RWPE2 (cell line): ENCODE results near the gene REXO2.

ENCODE experiments used
- ATAC-seq: fragments of 200-7000 bp; cut with Tn5 transposase; 3 replicates; pipeline ENCODE4 v1.9.1; 2021; ENCODE audit warnings: low read depth
- DNase-seq: peaks from one replicate; pipeline ENCODE4 v3.0.0-alpha.2; 2020; ENCODE audit warnings: low spot score
- H3K27ac ChIP-seq: fragments of 450-650 bp; 2 replicates; pipeline ENCODE4 v1.5.1; 2017; ENCODE audit warnings: mild to moderate bottlenecking; ENCODE audit not compliant: poor library complexity, severe bottlenecking
- H3K27me3 ChIP-seq: fragments of 250-450 bp; sonication (Bioruptor Pico); 2 replicates; pipeline ENCODE4 v1.5.1; 2021; ENCODE audit warnings: mild to moderate bottlenecking, moderate library complexity; ENCODE audit not compliant: insufficient read depth, poor library complexity, severe bottlenecking
- H3K36me3 ChIP-seq: fragments of 250-450 bp; sonication (Bioruptor Pico); 2 replicates; pipeline ENCODE4 v1.5.1; 2020; ENCODE audit warnings: low read depth, mild to moderate bottlenecking, moderate library complexity
- H3K4me1 ChIP-seq: fragments of 250-450 bp; sonication (Bioruptor Pico); 2 replicates; pipeline ENCODE4 v1.5.1; 2021; ENCODE audit warnings: mild to moderate bottlenecking, moderate library complexity; ENCODE audit not compliant: insufficient read depth, poor library complexity, severe bottlenecking
- H3K4me3 ChIP-seq: fragments of 250-450 bp; sonication (Bioruptor Pico); 2 replicates; pipeline ENCODE4 v1.5.1; 2021; ENCODE audit warnings: mild to moderate bottlenecking, moderate library complexity; ENCODE audit not compliant: severe bottlenecking
- H3K9me3 ChIP-seq: fragments of 250-450 bp; sonication (Bioruptor Pico); 2 replicates; pipeline ENCODE4 v1.5.1; 2021; ENCODE audit warnings: mild to moderate bottlenecking, moderate library complexity; ENCODE audit not compliant: severe bottlenecking
- TF ChIP-seq, protein P1 (sequence below): fragments of 450-650 bp; IDR thresholded peaks from one replicate; pipeline ENCODE4 v1.5.1; 2017; ENCODE audit warnings: mild to moderate bottlenecking, moderate library complexity; ENCODE audit not compliant: poor library complexity, severe bottlenecking

The REXO2 gene

DNA sequence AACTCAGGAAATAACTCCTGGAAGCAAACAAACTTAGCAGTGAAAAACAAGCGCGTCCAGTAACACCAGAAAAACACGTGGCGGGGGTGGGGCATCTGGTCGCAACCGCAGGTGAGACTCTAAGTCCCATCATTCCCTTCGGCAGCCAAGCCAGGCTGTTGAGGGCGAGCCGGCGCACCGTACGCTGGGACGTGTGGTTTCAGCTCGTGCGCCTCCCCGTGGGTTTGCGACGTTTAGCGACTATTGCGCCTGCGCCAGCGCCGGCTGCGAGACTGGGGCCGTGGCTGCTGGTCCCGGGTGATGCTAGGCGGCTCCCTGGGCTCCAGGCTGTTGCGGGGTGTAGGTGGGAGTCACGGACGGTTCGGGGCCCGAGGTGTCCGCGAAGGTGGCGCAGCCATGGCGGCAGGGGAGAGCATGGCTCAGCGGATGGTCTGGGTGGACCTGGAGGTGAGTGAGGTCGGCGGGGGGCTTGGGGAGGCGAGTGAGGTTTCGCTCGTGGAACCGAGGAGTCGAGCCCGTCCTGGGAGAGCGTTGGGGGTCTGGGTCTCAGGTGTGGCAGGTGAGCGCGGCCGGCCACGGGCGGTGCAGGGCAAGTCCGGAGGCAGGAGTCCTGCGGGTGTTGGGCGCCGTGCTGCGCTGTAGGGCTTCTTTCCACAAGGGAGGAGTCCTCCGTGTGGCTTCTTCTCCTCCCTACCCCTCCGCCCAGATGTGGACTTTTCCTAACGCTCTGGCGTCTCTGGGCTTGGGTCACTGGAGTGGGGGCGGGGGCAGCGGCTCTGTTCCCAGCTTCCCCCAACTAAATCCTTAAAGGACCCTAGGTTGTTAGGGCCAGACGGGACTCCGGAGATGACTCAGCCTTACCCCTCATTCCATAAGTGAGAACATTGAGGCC is at the start of gene REXO2:
TSS of gene REXO2 (plus strand) at position 239 of the 892 bp plus-strand sequence. CDS start at position 301, 62 bp downstream.
- peak; percentile 92 for ATAC-seq
- Histone ChIP-seq H3K27ac (peak within 1 kb of the TSS; percentile 52), H3K36me3 (peaks cover 35% of the 10 kb centered on the region), H3K4me3 (peak within 1 kb of the TSS; percentile 86), H3K9me3 (no peaks in the 10 kb centered on the region), H3K27me3 (no peaks in the 10 kb centered on the region), H3K4me1 (peaks cover 16% of the 10 kb centered on the region)
- DNase-seq, result peak; percentile 95
- TF ChIP-seq, protein P1, sequence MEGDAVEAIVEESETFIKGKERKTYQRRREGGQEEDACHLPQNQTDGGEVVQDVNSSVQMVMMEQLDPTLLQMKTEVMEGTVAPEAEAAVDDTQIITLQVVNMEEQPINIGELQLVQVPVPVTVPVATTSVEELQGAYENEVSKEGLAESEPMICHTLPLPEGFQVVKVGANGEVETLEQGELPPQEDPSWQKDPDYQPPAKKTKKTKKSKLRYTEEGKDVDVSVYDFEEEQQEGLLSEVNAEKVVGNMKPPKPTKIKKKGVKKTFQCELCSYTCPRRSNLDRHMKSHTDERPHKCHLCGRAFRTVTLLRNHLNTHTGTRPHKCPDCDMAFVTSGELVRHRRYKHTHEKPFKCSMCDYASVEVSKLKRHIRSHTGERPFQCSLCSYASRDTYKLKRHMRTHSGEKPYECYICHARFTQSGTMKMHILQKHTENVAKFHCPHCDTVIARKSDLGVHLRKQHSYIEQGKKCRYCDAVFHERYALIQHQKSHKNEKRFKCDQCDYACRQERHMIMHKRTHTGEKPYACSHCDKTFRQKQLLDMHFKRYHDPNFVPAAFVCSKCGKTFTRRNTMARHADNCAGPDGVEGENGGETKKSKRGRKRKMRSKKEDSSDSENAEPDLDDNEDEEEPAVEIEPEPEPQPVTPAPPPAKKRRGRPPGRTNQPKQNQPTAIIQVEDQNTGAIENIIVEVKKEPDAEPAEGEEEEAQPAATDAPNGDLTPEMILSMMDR, result peak; percentile 6

DNA sequence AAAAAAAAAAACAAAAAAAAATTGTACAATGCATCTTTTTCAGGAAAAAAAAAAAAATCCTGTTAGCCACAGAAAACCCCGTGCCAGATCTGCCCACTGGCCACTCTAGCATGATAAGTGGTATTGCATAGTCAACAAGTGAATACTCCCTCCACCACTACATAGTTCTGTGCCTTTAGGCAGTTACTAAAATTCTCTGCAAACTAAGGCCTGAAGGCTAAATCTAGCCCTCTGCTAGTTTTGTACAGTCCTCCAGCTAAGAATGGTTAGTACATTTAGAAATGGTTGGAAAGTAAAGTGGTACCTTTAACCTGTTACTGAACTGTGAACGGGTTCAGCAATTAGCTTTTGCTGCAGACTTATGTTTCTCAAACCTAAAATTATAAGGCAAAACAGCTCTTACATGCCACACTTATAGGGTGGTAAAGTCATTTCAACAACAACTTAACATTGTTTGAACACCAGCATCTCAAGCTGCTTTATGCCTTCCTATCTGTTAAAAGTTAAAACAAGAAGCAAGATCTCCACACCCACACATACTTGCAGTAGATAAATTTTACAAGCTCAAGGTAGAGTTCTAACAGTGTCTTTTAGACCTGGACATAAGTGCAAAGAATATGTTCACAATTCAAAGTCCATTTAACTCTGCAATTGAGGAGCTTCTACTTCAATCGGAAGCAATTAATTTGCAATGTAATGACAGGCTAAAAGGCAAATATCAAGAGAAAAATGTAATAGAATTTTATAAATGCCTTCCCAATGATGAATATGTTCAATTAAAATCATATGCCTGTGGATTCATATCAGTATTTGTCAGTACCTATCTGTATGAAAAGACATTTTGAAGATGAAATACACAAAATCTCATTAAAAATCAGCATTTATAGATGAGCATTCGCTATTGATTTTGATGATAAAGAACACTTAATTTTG is 46.3 kb upstream of the REXO2 start:
- no peak overlapping the region for H3K27ac ChIP-seq
- no peak overlapping the region for H3K4me3 ChIP-seq
- no peak for DNase-seq
- H3K4me1 ChIP-seq, result no peaks in the 10 kb centered on the region
- no peak for ATAC-seq
- TF ChIP-seq, protein P1, result no peak
- no peaks in the 10 kb centered on the region for H3K9me3 ChIP-seq
- no peaks in the 10 kb centered on the region for H3K27me3 ChIP-seq
- H3K36me3 ChIP-seq, result no peaks in the 10 kb centered on the region

DNA sequence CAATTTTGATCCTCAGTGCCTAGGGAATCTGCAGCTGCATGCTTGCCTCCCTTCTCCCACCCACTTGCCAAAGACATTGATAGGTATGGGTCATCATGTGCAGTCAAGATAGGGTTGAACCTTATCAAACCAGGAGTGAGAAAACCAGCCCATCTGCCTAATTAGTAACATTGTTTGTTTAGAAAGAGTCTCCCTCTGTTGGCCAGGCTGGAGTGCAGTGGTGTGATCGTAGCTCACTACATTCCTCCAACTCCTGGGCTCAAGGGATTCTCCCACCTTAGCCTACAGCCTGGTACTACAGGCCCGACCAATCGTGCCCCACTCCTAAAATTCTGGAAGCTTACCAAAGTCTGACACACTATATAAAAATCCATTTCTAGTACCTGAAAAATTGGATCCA is 43.5 kb upstream of the REXO2 start:
- Histone ChIP-seq H3K36me3 (no peaks in the 10 kb centered on the region), H3K27ac (no peak overlapping the region), H3K4me1 (peaks cover 3% of the 10 kb centered on the region), H3K4me3 (no peak overlapping the region), H3K27me3 (no peaks in the 10 kb centered on the region), H3K9me3 (no peaks in the 10 kb centered on the region)
- TF ChIP-seq, protein P1, result peak; percentile 26
- DNase-seq, result no peak
- no peak for ATAC-seq

DNA sequence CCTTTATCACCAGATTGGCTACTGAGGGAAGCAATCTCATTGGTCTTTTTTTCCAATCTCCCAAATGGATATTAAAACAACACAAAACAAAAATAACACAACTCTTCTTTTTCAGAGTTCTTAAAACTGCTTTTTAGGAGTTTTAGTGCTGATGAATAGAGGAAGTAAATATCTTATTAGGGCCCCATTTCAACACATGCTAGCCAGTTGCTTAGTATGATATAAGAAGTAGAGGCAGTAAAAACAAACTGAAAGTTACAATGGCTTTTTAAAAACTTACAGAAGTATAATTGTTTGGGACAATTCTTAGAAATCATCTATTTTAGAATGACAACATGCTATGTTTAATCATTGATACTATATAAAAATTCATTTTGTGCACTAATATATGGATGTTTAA is 42.4 kb upstream of the REXO2 start:
- no peak overlapping the region for H3K27ac ChIP-seq
- TF ChIP-seq, protein P1, result no peak
- peaks cover 7% of the 10 kb centered on the region for H3K4me1 ChIP-seq
- H3K27me3 ChIP-seq, result no peaks in the 10 kb centered on the region
- DNase-seq, result no peak
- peaks cover 5% of the 10 kb centered on the region; the same call in 1 of the 2 replicates for H3K36me3 ChIP-seq
- no peaks in the 10 kb centered on the region for H3K9me3 ChIP-seq
- no peak for ATAC-seq
- H3K4me3 ChIP-seq, result no peak overlapping the region
